ENCODE results near the gene SAMSN1. TPM values are rescaled to one million over a fixed set of nuclear protein-coding genes. Genes with fewer than 3 reads are reported as not detected.

SAMSN1 gene
- total RNA-seq, 1 experiment from 2014 or later = not detected

DNA sequence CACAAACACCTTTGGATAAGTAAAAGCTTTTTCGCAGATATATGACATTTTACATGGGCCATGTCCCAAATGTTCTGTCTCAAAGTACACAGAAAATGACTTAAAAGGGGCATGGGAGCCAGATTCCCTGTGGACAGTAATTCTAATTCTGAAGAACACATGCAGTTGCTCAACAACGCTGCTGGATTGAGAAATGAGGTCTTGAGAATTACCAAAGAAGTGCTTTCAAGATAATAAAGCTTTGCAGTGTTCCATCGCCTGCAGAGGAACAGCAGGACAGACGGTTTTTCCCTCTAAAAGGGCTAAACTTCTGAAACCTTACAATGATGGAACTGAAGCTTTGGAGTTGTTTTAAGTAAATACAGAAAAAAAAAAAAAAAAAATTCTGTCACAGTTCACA is 107.9 kb downstream of the SAMSN1 start:
- Histone ChIP-seq H3K27ac (no peak overlapping the region), H3K36me3 (no peaks in the 10 kb centered on the region), H3K4me1 (replicated peaks) (no peaks in the 10 kb centered on the region), H3K9me3 (replicated peaks) (no peaks in the 10 kb centered on the region), H3K27me3 (replicated peaks) (0 out of 2 replicates have a peak, but pooled peaks cover 4% of the 10 kb centered on the region), H3K4me3 (no peak overlapping the region)
- no peak for DNase-seq (ENCODE audit: low read depth in 1 of 2, low spot score in 2 of 2)

DNA sequence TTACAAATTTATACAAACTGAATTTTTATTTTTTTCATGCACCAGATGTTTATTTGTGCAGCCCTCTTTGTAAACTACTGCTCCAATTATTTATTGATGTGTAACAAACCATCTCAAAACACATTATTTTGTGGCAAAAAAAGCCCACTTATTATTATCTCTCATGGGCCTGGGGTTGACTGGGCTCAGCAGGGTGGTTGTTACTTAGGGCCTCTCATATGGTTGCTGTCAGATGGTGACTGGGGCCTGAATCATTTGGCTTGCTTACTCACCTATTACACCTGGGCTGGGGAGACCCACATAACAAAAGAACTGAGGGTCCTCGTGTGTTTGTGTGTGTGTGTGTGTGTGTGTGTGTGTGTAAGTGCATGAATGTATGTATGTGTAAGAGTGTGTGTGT is 110.7 kb downstream of the SAMSN1 start:
- H3K27ac ChIP-seq = no peak overlapping the region
- no peaks in the 10 kb centered on the region for H3K9me3 ChIP-seq (replicated peaks)
- H3K27me3 ChIP-seq (replicated peaks) = no peaks in the 10 kb centered on the region
- no peak overlapping the region for H3K4me3 ChIP-seq
- H3K36me3 ChIP-seq = no peaks in the 10 kb centered on the region
- H3K4me1 ChIP-seq (replicated peaks) = no peaks in the 10 kb centered on the region
- DNase-seq (ENCODE audit: low read depth in 1 of 2, low spot score in 2 of 2) = no peak

Other genes starting within 250 kb of the SAMSN1 start
- 62.9 and 87.2 TPM in 2 replicates for gene HSPA13, start 163.2 kb downstream of the SAMSN1 start, total RNA-seq (2014; rRNA removed; shearing (Covaris generic))

Measured in SJSA1 (cell line).